ENCODE results near the gene TMBIM4. TPM values are rescaled to one million over a fixed set of nuclear protein-coding genes. Genes with fewer than 3 reads are reported as not detected.
"Not testable (repeated sequence)": the region's sequence is repeated elsewhere in the genome, so short reads cannot be mapped to it uniquely, and the experiment has no call there.

TMBIM4 gene
- total RNA-seq, 1 experiment from 2014 or later = 130 TPM

DNA sequence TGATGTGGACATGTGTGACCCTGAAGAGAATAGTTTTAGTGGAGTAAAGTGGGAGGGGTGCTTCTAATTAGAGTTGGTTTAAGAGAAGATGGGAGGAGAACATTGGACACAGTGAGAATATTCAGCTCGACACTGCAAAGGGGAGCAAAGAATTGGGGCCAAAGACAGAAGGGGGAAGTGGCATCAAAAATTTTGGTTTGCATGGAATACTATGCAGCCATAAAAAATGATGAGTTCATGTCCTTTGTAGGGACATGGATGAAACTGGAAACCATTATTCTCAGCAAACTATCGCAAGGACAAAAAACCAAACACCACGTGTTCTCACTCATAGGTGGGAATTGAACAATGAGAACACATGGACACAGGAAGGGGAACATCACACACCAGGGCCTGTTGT, 15.0 kb upstream of the TMBIM4 start:
- not testable (repeated sequence) for DNase-seq (ENCODE audit: low read depth)

DNA sequence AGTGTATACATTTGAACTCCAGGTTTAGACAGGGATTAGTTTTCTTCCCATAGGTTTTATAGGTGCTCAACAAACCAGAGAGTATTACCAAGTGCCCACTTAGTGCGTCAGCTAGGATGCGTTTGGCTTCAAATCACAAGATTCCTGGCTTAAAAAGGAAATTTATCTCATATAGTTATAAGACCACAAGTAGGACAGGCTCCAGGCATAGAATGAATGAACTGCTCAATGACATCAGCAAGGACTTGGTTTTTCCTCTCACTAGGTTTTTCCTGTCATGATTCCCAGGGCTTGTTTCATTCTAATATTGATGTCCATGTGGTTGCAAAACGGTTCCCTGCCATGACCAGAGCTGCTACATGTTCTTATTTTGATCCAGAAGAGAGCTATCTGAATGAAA, 13.2 kb upstream of the TMBIM4 start:
- DNase-seq (ENCODE audit: low read depth) = no peak

DNA sequence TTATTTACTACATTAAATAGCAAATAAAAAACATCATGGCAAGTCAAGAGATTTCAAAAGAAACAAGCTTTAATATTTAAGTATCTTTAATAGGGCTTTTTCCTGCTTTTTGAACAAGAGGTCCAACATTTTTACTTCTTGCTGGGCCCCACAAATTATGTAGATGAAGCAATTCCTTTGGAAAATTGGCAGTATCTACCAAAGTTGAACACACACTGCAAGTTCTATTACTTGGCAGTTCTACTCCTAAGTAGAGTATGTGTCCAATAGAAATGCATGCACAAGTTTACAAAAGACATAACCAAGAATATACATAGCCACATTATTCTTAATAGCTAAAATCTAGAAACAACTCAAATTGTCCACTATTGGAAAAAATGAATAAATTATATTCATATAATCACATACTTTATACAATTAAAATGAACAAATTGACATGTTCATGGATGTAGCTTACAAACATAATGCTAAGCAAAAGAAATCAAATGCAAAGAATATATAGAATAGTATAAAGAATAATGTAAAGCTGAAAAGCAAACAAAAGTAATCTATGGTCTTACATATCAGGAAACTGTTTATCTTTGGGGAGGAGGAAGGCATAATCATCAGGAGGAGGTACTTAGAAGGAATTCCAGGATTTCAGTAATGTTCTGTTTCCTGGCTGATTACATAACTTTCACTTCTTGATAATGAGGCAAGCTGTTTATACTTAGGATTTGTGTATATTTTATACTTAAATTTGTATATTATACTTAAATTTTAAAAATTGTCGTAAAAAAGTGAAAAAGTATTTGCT, 6.5 kb upstream of the TMBIM4 start:
- no peak for DNase-seq (ENCODE audit: low read depth)

DNA sequence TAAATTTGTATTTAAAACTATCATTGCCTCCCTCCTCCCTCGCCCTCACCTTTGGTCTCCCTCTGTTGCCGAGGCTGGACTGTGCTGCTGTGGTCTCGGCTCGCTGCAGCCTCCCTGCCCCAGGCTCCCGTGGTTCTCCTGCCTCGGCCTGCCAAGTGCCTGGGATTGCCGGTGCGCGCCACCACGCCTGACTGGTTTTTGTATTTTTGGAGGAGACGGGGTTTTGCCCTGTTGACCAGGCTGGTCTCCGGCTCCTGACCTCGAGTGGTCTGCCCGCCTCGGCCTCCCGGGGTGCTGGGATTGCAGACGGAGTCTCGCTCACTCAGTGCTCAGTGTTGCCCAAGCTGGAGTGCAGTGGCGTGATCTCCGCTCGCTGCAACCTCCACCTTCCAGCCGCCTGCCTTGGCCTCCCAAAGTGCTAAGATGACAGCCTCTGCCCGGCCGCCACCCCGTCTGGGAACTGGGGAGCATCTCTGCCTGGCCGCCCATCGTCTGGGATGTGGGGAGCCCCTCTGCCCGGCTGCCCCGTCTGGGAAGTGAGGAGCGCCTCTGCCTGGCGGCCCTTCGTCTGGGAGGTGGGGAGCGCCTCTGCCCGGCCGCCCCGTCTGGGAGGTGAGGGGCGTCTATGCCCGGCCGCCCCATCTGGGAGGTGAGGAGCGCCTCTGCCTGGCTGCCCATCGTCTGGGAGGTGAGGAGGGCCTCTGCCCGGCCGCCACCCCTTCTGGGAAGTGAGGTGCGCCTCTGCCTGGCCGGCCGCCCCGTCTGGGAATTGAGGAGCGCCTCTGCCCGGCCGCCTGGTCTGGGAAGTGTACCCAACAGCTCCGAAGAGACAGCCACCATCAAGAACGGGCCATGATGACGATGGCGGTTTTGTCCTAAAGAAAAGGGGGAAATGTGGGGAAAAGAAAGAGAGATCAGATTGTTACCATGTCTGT, 4.9 kb upstream of the TMBIM4 start:
- not testable (repeated sequence) for DNase-seq (ENCODE audit: low read depth)

DNA sequence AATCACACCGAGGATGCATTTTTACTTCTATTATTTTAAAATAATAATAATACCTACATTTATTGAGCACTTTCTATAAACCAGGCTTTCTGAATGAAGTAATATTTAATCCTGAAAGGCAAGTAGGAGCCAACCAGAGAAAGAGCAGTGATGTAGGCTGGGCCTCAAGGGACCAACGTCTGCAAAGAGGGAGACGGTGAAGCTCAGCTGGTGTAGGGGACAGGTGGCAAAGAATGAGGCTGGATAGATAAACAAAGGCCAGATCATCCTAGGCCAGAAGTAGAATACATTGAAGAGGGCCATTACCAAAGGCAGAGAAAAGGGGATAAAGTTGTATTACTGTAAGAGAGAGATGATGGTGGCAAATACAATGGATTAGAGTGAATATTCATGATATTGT, 810 bp upstream of the TMBIM4 start:
- no peak for DNase-seq (ENCODE audit: low read depth)

DNA sequence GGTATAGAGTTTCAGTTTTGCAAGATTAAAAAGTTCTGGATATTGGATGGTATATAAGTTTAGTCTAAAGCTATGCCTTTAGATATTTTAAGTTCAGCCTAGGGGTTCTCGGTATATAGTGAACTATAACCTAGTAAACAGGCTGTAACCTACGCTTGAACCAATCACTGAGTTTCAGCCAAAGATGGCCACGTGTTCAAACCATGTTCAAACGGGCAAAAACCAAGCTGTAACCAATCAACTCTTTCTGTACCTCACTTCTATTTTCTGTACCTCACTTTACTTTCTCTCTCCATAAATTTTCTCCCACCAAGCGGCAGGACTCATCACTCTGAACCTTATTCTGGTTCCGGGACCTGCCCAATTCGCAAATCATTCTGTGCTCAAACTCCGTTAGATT, 1.4 kb downstream of the TMBIM4 start:
- no peak for DNase-seq (ENCODE audit: low read depth)

DNA sequence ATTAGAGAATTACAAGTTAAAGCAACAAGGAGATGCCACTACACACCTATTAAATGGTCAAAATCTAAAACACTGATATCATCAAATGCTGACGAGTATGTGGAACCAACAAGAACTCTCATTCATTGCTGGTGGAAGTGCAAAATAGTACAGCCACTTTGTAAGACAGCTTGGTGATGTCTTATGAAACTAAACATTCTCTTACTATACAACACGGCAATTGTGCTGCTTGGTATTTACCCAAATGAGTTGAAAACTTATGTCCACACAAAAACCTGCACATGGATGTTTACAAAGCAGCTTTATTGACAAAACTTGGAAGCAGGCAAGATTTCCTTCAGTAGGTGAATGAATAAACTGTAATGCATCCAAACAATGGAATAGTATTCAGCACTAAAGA, 3.2 kb downstream of the TMBIM4 start:
- no peak for DNase-seq (ENCODE audit: low read depth)

DNA sequence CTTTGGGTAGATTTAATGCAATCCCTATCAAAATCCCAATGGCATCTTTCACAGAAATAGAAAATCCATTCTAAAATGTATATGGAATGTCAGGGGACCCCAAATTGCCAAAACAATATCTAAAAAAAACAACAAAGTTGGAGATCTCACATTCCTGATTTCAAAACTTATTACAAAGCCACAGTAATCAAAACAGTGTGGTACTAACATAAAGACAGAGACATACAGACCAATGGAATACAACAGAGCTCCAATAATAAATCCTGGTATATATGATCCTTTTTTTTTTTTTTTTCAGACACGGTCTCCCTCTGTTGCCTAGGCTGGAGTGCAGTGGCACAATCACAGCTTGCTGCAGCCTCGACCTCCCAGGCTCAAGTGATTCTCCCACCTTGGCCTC, 4.7 kb downstream of the TMBIM4 start:
- DNase-seq (ENCODE audit: low read depth) = no peak

DNA sequence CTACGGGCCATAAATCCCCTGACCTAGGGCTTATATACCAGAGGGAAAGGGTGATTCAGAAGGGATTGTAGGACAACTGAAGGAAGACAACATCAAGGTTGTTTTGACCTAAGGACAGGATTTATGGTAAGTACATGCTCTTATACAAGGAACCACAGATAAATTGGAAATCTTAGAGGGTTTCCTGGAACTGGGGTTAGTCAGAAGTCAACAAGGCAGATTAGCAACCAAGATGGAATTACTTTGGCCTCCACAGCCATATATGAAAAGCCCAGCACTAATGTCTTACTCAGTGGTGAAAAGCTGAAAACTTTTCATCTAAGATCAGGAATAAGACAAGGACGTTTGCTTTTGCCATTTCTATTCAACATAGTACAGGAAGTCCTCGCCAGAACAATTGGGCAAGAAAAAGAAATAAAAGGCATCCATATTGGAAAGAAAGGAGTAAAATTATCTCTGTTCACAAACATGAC, 5.4 kb downstream of the TMBIM4 start:
- no peak for DNase-seq (ENCODE audit: low read depth)

DNA sequence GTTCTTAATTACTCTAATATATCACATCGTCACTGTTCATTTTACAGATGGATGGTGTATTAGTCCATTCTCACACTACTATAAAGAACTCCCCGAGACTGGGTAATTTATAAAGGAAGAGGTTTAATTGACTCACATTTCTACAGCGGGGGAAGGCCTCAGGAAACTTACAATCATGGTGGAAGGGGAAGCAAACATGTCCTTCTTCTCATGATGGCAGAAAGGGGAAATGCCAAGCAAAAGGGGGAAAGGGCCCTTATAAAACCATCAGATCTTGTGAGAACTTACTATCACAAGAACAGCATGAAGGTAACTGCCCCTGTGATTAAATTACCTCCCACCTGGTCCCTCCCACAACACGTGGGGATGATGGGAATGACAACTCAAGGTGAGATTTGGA, 6.5 kb downstream of the TMBIM4 start:
- DNase-seq (ENCODE audit: low read depth) = no peak

DNA sequence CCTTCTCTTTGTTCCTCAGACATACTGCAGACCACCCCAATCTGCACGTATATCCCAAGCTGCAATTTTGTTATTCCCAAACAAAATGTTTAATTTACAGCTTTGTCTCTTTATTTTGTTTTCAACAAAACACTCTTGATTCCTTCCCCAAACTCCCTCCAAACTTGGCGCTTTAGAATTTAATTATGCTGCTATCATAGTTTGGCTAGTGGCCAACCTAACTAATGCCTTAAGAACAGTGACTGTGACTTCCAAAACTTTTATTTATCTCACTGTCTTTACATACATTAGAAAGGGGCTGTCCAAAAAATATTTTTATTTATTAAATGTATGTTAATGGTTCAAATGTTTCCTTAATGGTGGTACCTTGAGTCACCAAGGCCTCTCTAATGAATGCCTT, 7.1 kb downstream of the TMBIM4 start:
- no peak for DNase-seq (ENCODE audit: low read depth)

DNA sequence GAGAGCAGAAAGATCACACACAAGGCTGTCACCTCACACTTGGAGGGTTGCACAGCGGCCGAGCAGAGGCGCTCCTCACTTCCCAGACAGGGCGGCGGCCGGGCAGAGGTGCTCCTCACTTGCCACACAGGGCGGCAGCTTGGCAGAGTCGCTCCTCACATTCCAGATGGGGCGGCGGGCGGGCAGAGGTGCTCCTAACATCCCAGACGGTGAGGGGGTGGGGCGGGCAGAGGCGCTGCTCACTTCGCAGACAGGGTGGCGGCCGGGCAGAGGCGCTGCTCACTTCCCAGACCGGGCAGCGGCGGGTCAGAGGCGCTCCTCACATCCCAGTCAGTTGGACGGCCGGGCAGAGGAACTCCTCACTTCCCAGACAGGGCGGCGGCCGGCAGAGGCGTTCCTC, 9.1 kb downstream of the TMBIM4 start:
- DNase-seq (ENCODE audit: low read depth) = no peak

DNA sequence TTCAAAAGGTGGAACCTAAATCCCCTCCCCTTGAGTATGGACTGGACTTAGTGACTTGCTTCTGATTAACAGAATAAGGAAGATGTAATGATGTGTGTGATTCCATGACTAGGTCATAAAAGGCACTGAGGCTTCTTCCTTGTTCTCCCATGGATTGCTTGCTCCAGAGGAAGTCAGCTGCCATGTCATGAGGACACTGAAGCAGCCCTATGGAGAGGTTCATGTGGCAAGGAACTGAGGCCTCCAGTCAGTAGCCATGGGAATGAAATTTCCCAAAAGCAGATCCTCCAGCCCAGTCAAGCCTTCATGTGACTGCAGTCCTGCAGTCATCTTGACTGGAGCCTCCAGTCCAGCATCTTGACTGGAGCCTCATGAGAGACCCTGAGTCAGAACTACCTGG, 10.7 kb downstream of the TMBIM4 start:
- no peak for DNase-seq (ENCODE audit: low read depth)

DNA sequence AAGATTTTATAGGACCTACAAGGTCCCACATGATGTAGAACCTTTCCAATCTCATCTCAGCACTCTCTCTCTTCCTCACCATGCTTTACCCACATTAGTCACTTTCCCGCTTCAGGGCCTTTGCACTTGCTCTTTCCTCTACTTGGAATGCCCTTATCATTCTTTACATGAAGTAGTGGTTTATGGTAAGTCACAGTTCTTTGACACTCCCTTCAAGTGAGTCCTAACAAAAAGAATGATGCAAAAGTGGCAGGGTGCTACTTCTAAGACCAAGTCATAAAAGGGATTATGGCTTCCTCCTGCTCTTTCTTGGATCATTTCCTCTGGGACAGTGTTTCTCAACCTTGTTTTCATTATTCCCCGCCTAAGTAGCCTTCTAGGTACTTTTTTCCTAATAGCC, 13.1 kb downstream of the TMBIM4 start:
- DNase-seq (ENCODE audit: low read depth) = peak; percentile 37

DNA sequence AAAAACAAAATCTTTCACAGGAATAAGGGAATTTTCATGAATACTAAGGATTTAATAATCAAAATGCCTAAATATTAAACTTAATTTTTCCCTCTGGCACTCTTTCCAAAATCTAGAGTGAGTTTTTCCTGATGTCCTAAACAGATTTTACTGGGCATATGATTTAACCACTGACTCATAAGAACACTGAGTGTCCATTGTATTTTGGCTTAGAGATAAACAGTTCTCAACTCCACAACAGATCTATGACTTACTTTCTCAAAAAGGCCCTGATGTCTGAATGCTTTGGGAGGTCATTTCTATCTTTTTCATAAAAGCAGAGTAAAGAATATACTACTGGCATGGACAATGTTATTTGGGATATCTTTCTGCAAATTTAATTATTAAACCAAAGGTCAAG, 15.0 kb downstream of the TMBIM4 start:
- no peak for DNase-seq (ENCODE audit: low read depth)

DNA sequence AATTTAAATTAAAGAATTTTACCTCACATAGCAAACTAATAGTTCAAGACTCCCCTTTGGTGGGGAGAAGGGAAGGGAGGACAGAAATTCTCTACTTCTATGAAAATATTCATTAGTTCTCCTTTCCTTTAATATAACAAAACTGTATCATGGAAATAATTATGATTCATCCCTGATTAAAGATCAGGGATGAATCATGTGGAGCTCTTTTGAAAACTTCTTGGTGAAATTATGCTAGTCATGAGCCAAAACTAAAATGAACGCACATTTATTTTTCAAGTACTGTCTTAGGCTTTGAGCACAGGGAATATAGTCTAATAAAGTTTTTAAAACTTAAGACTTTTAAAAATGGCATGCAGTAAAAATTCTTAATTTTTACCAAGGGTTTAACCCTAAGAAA, 17.1 kb downstream of the TMBIM4 start:
- DNase-seq (ENCODE audit: low read depth) = no peak

DNA sequence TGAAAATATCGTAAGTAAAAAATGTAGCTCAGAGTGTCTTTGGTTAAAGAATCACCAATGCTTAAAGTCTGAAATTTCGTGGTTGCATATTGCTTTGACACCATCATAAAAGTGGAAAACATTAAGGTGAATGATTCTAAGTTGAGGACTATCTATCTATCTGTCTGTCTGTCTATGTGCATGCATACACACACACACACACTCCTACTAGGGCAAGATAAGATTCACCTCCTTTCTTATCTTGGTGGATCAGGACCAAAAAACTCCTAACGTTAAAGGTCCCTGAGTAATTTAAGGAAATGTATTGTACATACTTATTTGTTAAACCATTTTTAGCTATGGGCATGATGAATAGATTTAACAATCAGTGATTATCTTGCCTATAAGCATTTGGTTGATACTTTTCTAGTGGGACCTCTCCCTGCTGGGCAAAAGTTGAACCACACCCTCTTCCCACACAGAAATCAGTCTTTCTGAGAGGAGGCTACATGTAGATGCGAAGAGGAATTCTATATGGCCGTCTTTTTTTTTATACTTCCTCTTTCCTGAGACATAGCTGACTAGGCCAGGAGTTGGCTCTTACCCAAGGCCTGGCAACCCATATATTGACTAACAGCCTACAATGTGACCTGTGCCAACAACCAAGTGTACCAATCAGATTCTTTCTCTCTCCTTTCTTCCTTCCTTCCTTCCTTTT, 19.9 kb downstream of the TMBIM4 start:
- DNase-seq (ENCODE audit: low read depth) = no peak

DNA sequence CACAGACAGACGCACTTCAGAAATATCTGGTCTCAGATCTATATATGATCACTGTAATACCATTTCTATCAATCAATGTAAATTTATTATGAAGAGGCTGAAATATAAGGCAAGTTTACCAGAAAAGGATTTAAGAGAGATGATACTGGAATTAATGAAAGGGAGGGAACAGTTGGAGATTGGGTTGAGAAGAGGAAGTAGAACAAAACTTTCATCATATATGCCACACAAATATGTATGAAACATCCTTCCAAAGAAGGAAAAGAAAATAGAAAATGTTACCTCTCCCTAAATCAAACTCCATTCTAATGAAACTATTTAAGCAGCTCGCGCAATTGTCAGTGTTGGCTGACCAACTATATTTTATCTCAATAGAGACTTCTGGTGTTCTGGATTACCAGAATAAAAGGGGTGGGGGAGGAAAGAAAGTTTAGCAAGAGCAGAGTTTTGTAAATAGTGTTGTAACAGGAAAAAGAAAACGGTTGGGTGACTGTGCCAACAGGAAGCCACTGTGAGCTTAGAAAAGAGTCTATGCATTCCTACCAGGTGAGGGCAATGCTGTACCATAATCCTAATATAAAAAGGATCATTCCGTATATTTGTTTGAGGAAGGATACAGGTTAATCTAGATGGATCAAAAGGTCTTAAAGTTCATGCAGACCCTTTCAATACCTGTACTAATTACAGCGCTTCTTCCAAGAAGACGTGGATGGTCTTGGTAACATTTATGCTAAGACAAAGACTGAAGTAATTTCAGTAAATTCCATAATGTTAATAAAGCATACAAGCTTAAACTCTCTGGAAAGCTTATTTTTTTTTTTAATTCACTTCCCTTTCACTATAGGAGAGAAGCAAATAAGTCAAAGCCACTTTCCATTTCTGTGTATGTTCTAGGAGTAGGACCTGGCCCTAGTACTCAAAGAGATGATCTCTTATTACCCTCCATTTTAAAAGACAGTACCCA, 24.7 kb downstream of the TMBIM4 start:
- DNase-seq (ENCODE audit: low read depth) = peak; percentile 70

DNA sequence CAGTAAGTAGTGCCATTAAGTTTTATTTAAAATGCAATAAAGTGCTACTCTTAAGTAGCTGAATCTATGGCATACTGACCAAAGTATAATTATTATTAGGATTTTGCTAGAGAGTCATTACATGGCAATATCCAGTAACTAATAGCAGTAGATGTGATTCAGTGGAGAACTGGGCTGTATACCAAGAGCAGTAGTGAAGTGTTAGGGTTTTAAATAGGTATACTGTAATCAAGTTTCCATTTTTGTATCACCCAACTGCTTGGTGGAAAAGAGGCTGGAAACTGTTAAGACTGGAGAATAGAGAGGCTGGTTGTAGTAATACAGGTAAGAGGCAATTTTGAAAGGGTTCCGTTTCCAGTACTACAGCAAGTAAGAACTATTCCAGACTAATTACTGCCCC, 25.9 kb downstream of the TMBIM4 start:
- no peak for DNase-seq (ENCODE audit: low read depth)

DNA sequence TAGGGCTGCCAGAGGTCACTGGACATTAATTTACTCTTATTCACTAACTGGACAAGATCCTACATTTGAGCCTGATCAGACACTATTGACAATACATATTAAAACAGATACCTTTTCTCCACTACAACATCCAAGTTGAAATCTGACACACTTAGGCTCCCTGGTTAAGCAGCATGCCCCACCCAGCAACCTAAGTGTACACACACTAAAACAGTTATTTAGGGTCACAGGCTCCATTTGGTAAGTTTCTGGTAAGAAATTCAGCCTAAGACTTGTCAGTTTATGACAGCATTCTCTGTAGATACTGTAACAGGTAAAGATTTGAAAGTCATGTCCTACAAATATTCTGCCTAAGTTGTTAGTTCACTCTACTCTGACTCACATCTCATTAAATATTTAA, 27.0 kb downstream of the TMBIM4 start:
- DNase-seq (ENCODE audit: low read depth) = no peak

DNA sequence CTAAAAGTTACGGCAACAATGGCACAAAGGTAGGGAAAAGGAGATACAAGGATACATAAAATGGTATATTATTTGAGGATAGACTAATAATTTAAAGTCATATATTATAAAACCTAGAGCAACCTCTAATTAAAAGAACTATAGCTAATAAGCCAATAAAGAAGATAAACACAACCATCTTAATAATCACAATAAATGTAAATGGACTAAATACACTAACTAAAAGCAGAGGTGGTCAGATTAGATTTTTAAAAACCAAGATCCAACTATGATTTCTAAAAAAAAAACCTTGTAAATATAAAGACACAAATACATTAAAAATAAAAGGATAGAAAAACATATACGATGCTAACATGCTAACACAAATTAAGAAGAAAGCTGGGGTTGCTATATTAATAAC, 28.5 kb downstream of the TMBIM4 start:
- no peak for DNase-seq (ENCODE audit: low read depth)

Data from Daoy (cell line).